ENCODE data around the gene POU6F2.

- no peak for TF ChIP-seq CTCF (IDR thresholded peaks at IDR 0.05; ENCODE audit: insufficient read depth, low read length)
- TF ChIP-seq SPI1 (IDR thresholded peaks at IDR 0.05; ENCODE audit: borderline replicate concordance, low read depth) = no peak
- no peak for TF ChIP-seq REST (IDR thresholded peaks at IDR 0.05; ENCODE audit: insufficient replicate concordance, low read depth)
Observed at GRCh38 chr7:39458061-39458745, 480.5 kb downstream of the POU6F2 start.

Data from HL-60 (cell line).